GM12875 (cell line): ENCODE measurements around the gene TXK.

Experiments
- H3K4me3 ChIP-seq: one replicate; pipeline ENCODE4 v1.5.1; 2011; ENCODE audit warnings: low read depth, low read length, control low read depth
- TF ChIP-seq, protein P1 (sequence below): IDR thresholded peaks from 2 replicates; pipeline ENCODE4 v1.5.1; 2011; ENCODE audit warnings: low read depth, mild to moderate bottlenecking, control low read depth, inconsistent platforms, low read length, moderate library complexity, borderline replicate concordance; ENCODE audit not compliant: insufficient read depth

Gene TXK

DNA sequence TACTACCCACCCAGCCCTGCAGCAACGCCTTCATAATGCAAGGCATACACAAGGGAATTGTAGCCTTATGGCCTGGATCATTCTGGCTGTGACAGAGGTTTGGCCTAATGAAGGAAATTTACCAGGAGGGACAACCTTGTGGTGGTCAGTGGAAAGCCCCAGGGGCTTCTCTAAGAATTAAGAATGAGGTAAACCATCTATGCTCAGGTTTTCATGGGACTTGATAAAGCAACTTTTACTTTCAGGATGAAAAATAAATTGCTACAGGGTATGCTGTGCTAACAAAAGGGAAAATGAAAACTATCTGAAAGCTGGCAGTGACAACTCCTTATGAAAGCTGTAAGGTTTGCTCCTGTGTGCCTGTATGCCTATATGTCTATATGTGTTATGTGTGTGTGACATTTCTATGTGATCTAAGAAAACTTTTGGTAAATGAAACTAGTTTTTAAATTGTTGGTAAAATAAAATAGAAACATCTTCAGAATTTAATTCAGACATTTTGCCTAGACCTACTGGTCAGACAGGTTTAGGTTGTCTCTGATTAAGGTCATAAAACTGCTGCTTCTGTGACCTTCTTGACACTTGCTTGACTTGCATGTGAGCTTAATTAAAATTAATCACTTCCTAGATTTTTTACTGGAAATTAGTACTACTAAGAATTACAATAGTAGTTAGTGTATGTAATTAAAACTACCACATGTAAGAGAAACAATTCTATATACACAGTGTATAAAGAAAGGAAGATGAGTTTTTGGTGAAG, 19.9 kb upstream of the TXK start:
- H3K4me3 ChIP-seq: no peak overlapping the region

GRCh38 chr4:48152259-48152658, 18.2 kb upstream of the TXK start:
- no peak overlapping the region for H3K4me3 ChIP-seq
- TF ChIP-seq, protein P1, sequence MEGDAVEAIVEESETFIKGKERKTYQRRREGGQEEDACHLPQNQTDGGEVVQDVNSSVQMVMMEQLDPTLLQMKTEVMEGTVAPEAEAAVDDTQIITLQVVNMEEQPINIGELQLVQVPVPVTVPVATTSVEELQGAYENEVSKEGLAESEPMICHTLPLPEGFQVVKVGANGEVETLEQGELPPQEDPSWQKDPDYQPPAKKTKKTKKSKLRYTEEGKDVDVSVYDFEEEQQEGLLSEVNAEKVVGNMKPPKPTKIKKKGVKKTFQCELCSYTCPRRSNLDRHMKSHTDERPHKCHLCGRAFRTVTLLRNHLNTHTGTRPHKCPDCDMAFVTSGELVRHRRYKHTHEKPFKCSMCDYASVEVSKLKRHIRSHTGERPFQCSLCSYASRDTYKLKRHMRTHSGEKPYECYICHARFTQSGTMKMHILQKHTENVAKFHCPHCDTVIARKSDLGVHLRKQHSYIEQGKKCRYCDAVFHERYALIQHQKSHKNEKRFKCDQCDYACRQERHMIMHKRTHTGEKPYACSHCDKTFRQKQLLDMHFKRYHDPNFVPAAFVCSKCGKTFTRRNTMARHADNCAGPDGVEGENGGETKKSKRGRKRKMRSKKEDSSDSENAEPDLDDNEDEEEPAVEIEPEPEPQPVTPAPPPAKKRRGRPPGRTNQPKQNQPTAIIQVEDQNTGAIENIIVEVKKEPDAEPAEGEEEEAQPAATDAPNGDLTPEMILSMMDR: no peak

More for the DNA sequence above, 19.9 kb upstream of the TXK start:
- TF ChIP-seq, protein P1: no peak

DNA sequence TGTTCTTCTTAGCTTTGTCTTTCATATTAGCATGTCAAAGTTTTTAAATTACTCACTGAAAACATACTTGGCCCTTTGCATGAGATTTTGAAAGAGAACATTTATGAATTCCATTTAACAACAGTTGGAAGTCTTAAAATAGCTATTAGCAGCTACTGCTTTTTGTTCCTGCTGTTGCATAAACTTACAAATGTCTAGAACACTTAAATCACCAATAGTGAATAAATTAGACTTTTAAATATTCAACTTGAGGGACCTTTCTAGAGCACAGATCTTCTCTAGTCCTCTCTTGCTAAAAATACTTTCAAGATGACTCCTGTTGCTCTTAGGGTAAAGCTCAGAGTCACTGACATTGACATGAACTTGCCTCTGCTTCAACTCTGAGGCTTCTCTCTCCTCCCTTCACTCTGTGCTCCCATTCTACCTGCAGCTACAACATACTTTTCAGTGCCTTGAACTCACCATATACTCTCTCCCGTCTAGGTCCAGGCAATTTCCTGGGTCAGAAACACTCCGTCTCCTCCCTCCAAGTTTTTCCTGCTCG, 15.8 kb upstream of the TXK start:
- H3K4me3 ChIP-seq: no peak overlapping the region
- TF ChIP-seq, protein P1: no peak

- H3K4me3 ChIP-seq: no peak overlapping the region
- TF ChIP-seq, protein P1: no peak
These were observed 13.6 kb upstream of the TXK start for GRCh38 chr4:48147621-48148020.

DNA sequence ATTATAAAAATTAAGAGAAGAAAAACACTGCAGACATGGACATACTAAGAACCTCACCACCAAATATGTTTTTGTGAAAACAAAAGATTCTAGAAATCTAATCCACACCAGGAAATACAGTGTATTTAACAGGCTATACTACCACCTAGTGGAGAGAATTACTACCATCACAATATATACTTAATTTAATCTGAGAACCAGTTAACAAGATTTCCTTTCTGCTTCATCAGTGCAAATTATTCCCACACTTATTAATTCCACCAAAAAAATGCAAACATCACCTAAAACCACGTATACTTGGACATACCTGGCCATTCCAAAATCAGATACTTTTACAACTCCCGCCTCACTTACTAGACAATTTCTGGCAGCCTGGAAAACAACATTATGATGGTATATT, 7.0 kb upstream of the TXK start:
- TF ChIP-seq, protein P1: 0 out of 2 replicates have a peak, but pooled peaks have one; percentile 1
- no peak overlapping the region for H3K4me3 ChIP-seq

- H3K4me3 ChIP-seq: no peak overlapping the region
- TF ChIP-seq, protein P1: no peak
These were observed 5.6 kb upstream of the TXK start for GRCh38 chr4:48139691-48140090.

DNA sequence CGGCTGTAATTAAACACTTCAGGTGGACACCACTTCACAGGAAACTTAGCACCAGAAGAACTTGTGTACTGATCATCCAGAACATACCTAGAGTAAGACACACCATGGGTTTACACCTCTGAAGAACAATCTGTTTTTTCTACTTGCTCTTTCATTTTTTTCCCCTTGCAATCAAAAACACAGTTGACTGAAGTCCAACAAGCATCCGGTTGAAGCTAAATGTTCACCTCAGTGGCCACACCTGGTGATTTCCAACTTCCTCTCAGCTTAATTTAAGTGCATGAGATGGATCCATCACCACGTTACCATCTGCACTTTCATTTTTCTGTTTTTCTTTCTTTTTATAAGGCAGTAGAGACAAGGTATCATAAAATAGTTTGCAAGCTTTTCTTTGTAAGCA, 4.9 kb upstream of the TXK start:
- TF ChIP-seq, protein P1: no peak
- H3K4me3 ChIP-seq: no peak overlapping the region
